ENCODE data around the gene ERBB4. TPM values are rescaled to one million over a fixed set of nuclear protein-coding genes. Genes with fewer than 3 reads are reported as not detected.

Gene ERBB4
- total RNA-seq, 4 donors from 2014 or later, result 0.59 to 1.5 (median 0.83) TPM

- no peak overlapping the region for H3K4me3 ChIP-seq (ENCODE audit: low read depth, poor library complexity, severe bottlenecking)
- DNase-seq (ENCODE audit: low spot score in 2 of 2), result no peak
- TF ChIP-seq POLR2A (IDR thresholded peaks at IDR 0.05), result no peak
- TF ChIP-seq, protein P1, sequence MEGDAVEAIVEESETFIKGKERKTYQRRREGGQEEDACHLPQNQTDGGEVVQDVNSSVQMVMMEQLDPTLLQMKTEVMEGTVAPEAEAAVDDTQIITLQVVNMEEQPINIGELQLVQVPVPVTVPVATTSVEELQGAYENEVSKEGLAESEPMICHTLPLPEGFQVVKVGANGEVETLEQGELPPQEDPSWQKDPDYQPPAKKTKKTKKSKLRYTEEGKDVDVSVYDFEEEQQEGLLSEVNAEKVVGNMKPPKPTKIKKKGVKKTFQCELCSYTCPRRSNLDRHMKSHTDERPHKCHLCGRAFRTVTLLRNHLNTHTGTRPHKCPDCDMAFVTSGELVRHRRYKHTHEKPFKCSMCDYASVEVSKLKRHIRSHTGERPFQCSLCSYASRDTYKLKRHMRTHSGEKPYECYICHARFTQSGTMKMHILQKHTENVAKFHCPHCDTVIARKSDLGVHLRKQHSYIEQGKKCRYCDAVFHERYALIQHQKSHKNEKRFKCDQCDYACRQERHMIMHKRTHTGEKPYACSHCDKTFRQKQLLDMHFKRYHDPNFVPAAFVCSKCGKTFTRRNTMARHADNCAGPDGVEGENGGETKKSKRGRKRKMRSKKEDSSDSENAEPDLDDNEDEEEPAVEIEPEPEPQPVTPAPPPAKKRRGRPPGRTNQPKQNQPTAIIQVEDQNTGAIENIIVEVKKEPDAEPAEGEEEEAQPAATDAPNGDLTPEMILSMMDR (IDR thresholded peaks at IDR 0.05), result no peak
- intact Hi-C loops (cut with DNase I; ENCODE audit: low total_unique reads), result no loop called here
- WGBS, 2 donors, result 81 to 84% methylated on average over 2 of the region's 2 CpGs
Measured at GRCh38 chr2:212384027-212384426, 154.6 kb downstream of the ERBB4 start.

- 60 to 63% methylated on average over 1 of the region's 1 CpG for WGBS, 2 donors
- intact Hi-C loops (cut with DNase I; ENCODE audit: low total_unique reads), result no loop called here
- no peak for DNase-seq (ENCODE audit: low spot score in 2 of 2)
- H3K4me3 ChIP-seq (ENCODE audit: low read depth, poor library complexity, severe bottlenecking), result no peak overlapping the region
- TF ChIP-seq, protein P1 (IDR thresholded peaks at IDR 0.05), result no peak
- TF ChIP-seq POLR2A (IDR thresholded peaks at IDR 0.05), result no peak
Measured at GRCh38 chr2:212381428-212382102, 157.0 kb downstream of the ERBB4 start.

GRCh38 chr2:212379103-212379502 lies 159.5 kb downstream of the ERBB4 start:
- no peak overlapping the region for H3K4me3 ChIP-seq (ENCODE audit: low read depth, poor library complexity, severe bottlenecking)
- no peak for TF ChIP-seq POLR2A (IDR thresholded peaks at IDR 0.05)
- TF ChIP-seq, protein P1 (IDR thresholded peaks at IDR 0.05), result no peak
- DNase-seq (ENCODE audit: low spot score in 2 of 2), result no peak
- WGBS, 2 donors, result 50 to 82% methylated on average over 3 of the region's 3 CpGs
- intact Hi-C loops (cut with DNase I; ENCODE audit: low total_unique reads), result no loop called here

DNA sequence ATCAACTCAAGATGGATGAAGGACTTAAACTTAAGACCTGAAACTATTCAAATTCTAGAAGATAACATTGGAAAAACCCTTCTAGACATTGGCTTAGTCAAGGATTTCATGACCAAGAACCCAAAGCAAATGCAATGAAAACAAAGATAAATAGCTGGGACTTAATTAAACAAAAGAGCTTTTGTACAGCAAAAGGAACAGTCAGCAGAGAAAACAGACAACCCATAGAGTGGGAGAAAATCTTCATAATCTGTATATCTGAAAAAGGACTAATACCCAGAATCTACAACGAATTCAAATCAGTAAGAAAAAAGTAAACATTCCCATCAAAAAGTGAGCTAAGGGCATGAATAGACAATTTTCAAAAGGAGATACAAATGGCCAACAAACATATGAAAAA lies 171.2 kb downstream of the ERBB4 start:
- H3K4me3 ChIP-seq (ENCODE audit: low read depth, poor library complexity, severe bottlenecking), result no peak overlapping the region
- intact Hi-C loops (cut with DNase I; ENCODE audit: low total_unique reads), result no loop called here
- DNase-seq (ENCODE audit: low spot score in 2 of 2), result no peak
- TF ChIP-seq POLR2A (IDR thresholded peaks at IDR 0.05), result no peak
- TF ChIP-seq, protein P1 (IDR thresholded peaks at IDR 0.05), result no peak
- WGBS, 2 donors, result 60 to 85% methylated on average over 1 of the region's 1 CpG

DNA sequence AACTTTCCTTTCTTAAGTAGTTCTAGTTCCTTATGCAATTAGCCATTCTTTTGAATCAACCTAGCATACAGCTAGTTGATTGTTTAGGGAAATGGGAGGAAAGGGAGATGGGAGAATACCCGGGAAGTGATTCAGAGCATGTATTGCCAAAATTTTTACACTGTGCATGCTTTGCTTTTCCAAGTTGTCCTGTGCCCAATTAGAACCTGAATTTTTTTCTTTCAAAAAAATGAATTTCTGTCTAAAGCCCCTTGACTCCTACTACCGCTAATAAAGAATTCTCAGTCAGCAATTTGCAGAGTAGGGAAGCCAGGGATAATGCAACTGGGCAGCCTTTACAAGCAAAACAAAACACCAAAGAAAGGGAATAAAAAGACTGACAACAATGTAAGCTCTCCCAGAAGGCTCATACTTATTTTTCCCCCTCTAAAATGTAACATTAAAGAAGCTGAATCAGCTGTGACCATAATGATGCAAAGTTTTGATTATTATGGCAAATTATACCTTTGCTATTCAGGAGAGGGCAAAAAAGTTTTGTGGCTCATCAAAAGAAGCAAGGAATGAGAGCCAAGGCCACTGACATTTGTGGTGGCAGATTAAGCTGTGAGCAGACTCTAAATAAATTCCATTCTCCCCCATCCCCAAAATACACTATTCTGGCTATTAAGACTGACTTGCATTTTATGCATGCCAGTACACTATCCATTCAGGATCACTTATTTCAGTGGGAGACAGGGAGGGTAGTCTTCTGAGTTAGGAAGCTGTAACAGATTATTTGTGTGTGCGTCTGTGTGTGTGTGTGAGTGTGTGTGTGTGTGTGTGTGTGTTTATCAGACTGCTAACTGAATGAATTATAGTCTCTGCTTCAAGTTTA lies 174.3 kb downstream of the ERBB4 start:
- TF ChIP-seq POLR2A (IDR thresholded peaks at IDR 0.05), result no peak
- TF ChIP-seq, protein P1 (IDR thresholded peaks at IDR 0.05), result no peak
- H3K4me3 ChIP-seq (ENCODE audit: low read depth, poor library complexity, severe bottlenecking), result no peak overlapping the region
- WGBS, 2 donors, result 50 to 55% methylated on average over 3 of the region's 3 CpGs
- intact Hi-C loops (cut with DNase I; ENCODE audit: low total_unique reads), result no loop called here
- DNase-seq (ENCODE audit: low spot score in 2 of 2), result no peak

Measured in lower leg skin (tissue), 4 donors.